ENCODE data around the gene HES5. TPM values are rescaled to one million over a fixed set of nuclear protein-coding genes. Genes with fewer than 3 reads are reported as not detected.

The HES5 gene
- total RNA-seq, 2 donors from 2014 or later, result 0.27 to 2.7 TPM

DNA sequence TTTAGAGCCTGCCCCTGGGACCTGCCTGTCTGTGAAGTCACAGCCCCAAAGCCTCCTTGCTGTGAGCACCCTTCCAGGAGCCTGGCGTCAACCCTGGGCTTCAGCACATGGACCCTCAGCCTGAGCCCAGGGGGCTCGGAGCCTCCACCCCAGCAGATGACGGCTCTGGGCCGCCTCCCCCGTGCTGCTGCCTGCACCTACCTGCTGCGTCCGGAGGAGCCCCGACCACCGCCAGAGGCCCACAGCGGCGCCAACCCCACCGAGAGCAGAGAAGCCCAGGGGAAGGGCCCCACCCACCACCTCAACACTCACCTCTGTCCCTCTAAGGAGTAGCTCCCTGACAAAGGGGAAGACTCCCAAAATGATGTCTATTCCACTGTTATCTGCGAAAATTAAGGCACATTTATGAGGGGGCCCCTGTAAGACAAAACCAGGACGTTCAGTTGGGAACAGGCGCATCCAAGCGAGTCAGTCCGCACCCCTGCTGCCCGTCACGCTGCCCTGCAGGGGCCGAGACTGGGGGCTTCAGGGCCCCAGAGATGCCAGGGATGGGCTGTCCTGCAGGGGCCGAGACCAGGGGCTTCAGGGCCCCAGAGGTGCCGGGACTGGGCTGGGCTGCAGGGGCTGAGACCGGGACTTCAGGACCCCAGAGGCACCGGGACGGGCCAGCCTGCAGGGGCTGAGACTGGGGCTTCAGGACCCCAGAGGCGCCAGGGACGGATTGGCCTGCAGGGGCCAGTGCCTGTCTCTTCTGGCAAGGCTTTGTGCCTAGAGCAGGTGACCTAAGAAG, 19.5 kb downstream of the HES5 start:
- ATAC-seq (ENCODE audit: insufficient number of reproducible peaks, low FRiP score, low read depth) (no peak), DNase-seq (ENCODE audit: low spot score) (no peak)
- H3K4me1 ChIP-seq (ENCODE audit: control insufficient read depth in 1 of 2, low read depth in 2 of 2), result no peaks in the 10 kb centered on the region
- no peaks in the 10 kb centered on the region for H3K9me3 ChIP-seq
- no peak overlapping the region for H3K4me3 ChIP-seq
- peaks cover 60% of the 10 kb centered on the region for H3K36me3 ChIP-seq
- no peaks in the 10 kb centered on the region for H3K27me3 ChIP-seq (replicated peaks; ENCODE audit: insufficient read depth)
- no peak overlapping the region for H3K27ac ChIP-seq
- TF ChIP-seq, protein P1, sequence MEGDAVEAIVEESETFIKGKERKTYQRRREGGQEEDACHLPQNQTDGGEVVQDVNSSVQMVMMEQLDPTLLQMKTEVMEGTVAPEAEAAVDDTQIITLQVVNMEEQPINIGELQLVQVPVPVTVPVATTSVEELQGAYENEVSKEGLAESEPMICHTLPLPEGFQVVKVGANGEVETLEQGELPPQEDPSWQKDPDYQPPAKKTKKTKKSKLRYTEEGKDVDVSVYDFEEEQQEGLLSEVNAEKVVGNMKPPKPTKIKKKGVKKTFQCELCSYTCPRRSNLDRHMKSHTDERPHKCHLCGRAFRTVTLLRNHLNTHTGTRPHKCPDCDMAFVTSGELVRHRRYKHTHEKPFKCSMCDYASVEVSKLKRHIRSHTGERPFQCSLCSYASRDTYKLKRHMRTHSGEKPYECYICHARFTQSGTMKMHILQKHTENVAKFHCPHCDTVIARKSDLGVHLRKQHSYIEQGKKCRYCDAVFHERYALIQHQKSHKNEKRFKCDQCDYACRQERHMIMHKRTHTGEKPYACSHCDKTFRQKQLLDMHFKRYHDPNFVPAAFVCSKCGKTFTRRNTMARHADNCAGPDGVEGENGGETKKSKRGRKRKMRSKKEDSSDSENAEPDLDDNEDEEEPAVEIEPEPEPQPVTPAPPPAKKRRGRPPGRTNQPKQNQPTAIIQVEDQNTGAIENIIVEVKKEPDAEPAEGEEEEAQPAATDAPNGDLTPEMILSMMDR (IDR thresholded peaks at IDR 0.05), result no peak

DNA sequence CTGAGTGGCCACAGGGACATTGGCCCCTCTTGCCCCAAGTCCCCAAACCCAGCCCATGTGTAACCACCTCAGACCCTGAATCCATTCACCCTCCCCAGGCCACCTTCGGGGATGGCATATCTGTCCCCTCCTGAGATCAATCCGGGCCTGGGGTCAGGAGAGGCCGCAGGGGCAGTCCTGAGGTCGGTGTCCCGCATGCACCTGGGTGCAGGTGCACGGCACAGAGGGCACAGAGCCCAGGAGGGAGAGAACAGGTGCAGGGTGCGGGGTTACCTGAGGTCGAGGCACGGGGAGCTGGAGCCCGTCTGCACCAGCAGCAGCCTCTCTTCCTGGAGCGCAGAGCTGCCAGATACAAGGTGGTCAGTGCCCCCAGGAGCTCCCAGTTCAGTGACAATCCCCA, 20.5 kb downstream of the HES5 start:
- ATAC-seq (ENCODE audit: insufficient number of reproducible peaks, low FRiP score, low read depth), result no peak
- peaks cover 51% of the 10 kb centered on the region for H3K36me3 ChIP-seq
- TF ChIP-seq, protein P1 (IDR thresholded peaks at IDR 0.05), result no peak
- no peak for DNase-seq (ENCODE audit: low spot score)
- H3K4me3 ChIP-seq, result no peak overlapping the region
- H3K27me3 ChIP-seq (replicated peaks; ENCODE audit: insufficient read depth), result no peaks in the 10 kb centered on the region
- H3K27ac ChIP-seq, result no peak overlapping the region
- H3K4me1 ChIP-seq (ENCODE audit: control insufficient read depth in 1 of 2, low read depth in 2 of 2), result no peaks in the 10 kb centered on the region
- no peaks in the 10 kb centered on the region for H3K9me3 ChIP-seq

DNA sequence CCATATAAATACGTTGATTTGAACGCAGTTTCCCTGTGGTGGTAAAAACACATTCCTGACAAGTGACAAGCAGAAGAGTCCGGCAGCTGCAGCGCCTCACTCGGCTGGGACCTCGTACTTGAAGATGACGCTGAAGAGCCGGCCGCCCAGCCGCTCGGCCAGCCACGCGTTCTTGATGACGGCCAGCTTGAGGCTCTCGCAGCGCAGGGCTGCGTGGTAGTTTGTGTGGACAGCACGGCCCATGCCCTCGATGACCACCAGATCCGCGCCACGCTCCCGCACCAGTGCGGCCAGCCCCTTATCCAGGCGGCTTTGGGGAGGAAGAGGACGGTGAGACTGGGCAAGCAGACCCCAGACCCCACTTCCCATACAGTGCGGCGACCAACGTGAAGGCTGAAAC, 21.3 kb downstream of the HES5 start:
- TF ChIP-seq, protein P1 (IDR thresholded peaks at IDR 0.05), result no peak
- no peak overlapping the region for H3K27ac ChIP-seq
- DNase-seq (ENCODE audit: low spot score) (no peak), ATAC-seq (ENCODE audit: insufficient number of reproducible peaks, low FRiP score, low read depth) (no peak)
- no peaks in the 10 kb centered on the region for H3K4me1 ChIP-seq (ENCODE audit: control insufficient read depth in 1 of 2, low read depth in 2 of 2)
- H3K36me3 ChIP-seq, result peaks cover 45% of the 10 kb centered on the region
- H3K9me3 ChIP-seq, result no peaks in the 10 kb centered on the region
- H3K4me3 ChIP-seq, result no peak overlapping the region
- no peaks in the 10 kb centered on the region for H3K27me3 ChIP-seq (replicated peaks; ENCODE audit: insufficient read depth)

DNA sequence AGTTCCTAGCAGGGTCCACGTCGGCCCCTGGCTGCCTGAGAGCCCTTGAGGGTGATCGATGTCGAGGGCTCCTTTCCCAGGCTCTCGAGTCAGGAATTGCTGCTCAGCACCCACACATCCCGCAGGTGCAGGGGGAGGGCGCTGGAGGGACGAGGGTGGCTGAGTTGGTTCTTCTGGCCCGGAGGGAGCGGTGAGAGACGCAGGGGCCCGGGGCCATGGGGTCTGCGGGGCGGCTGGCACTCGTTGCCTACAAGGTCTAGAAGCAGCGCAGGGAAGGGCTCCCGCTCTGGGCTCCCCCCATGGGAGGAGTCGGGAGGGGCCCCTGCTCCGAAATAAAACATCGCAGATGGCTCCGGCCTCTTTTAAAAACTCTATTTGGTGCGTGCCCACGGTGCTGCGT, 21.9 kb downstream of the HES5 start:
- TF ChIP-seq, protein P1 (IDR thresholded peaks at IDR 0.05), result no peak
- Histone ChIP-seq H3K4me1 (ENCODE audit: control insufficient read depth in 1 of 2, low read depth in 2 of 2) (no peaks in the 10 kb centered on the region), H3K27me3 (replicated peaks; ENCODE audit: insufficient read depth) (no peaks in the 10 kb centered on the region), H3K36me3 (peaks cover 40% of the 10 kb centered on the region), H3K27ac (no peak overlapping the region), H3K9me3 (no peaks in the 10 kb centered on the region), H3K4me3 (no peak overlapping the region)
- no peak for ATAC-seq (ENCODE audit: insufficient number of reproducible peaks, low FRiP score, low read depth)
- DNase-seq (ENCODE audit: low spot score), result no peak

DNA sequence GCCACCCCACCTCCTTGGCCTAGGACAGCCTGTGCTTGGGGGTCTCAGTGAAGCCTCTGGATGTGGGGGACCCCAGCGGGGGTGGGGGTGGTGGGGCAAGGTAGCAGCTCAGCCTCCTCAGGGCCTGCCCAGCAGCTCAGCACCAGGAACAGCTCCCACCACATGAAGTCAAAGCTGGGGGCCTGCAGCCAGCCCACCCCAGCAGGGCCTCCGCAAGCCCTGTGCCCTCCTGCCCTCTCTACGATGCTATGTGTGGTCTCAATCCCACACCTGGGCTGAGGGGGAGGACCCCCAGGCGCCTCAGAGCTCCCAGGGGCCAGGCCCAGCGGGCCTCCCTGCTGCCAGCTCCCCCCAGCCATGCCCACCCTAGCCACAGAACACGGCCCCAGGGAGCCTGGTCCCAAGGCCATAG, 22.3 kb downstream of the HES5 start:
- no peak overlapping the region for H3K4me3 ChIP-seq

More for the DNA sequence above, 22.3 kb downstream of the HES5 start:
- ATAC-seq (ENCODE audit: insufficient number of reproducible peaks, low FRiP score, low read depth) (no peak), DNase-seq (ENCODE audit: low spot score) (no peak)
- Histone ChIP-seq H3K4me1 (ENCODE audit: control insufficient read depth in 1 of 2, low read depth in 2 of 2) (no peaks in the 10 kb centered on the region), H3K9me3 (no peaks in the 10 kb centered on the region), H3K36me3 (peaks cover 37% of the 10 kb centered on the region), H3K27me3 (replicated peaks; ENCODE audit: insufficient read depth) (no peaks in the 10 kb centered on the region), H3K27ac (no peak overlapping the region)
- TF ChIP-seq, protein P1 (IDR thresholded peaks at IDR 0.05), result no peak

Measured in thoracic aorta (tissue), 2 donors.